ENCODE results near the gene GMDS.
A peak's percentile ranks its signal among the peaks of the same experiment; 100 is the strongest.

GMDS gene

DNA sequence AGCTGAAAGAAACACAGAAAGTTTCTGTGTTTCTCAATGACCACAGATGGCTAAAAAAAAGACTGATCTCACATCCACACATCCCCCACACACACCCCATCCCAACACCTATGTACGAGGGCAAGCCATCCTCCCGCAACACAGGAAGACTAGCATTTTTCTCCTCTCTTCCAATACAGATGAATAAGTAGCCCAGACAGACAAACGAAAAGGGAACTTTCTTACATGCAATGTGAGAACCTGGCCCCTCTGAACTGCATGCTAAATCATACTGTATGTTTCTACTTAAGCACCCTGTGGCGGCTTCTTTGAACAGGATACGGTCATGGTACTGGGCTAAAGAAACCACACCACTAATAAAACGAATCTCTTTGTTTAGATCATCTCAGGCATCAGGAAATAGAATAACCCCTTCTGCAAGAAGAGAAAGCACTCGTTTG lies 116.2 kb downstream of the GMDS start:
- no peak for DNase-seq

DNA sequence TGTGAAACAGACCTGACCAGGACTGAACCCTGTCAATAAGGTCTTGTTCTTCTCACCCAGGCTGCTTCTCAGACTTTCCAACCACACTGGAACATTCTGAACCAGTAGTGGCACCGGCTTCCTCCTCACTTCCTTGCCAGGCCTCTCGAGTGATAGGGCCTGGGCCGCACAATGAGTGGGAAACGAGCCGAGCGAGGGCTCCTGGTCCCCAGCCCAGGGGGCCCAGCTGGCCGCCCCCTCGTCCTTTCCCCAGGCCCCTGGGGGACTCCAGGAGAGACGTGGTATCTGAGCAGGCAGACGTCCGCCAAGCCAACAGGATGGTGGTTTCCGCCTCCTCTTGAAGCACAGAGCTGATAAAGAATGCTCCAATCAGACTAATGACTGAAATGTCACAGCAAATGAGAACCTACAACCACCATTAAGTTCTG lies 117.9 kb downstream of the GMDS start:
- DNase-seq = no peak

DNA sequence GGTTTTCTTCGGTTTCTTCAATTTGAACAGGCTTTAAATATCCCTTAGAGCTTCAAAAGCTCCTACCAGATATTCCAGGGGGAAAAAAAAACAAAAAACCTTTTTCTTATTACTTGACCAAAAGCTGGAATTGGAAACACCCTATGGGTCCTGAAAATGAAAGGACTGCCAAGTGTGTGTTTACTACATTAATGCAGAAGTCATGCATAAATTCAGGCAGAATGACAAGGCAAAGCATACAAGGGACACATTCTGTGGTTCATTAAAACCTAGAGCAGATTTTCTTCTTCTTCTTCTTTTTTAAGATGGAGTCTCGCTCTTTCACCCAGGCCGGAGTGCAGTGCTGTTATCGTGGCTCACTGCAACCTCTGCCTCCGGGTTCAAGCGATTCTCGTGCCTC lies 119.1 kb downstream of the GMDS start:
- DNase-seq = no peak

DNA sequence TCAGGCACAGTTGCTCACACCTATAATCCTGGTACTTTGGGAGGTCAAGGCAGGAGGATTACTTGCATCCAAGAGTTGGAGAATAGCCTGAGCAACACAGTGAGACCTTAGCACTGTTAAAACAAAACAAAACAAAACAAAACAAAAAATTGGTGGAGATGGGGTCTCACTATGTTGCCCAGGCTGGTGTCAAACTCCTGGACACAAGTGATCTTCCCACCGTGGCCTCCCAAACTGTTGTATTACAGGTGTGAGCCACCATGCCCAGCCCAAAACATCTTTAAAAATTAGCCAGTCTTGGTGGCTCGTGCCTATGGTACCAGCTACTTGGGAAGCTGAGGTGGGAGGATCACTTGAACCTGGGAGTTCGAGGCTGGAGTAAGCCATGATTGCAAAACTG lies 120.2 kb downstream of the GMDS start:
- no peak for DNase-seq

DNA sequence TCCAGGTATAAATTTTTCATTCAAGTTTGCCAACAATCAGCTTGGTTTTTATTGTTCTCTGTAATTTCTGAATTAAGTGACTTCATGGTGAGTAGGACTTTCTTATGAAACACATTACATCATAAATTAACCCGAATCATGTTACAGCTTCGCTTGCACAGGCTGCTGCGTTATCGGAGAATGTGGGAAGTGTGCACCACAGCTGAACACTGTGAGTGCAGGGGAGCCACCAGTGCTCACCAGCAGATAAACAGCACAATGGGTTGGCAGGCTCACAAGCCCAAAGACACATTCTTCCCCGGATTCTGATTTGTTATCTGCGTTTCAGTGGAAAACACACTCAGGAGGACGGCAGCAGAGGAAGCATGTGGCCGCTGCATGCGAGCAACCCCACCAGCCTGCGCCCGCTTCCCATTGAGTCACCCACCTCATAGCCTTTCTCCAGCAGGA lies 121.1 kb downstream of the GMDS start:
- no peak for DNase-seq

DNA sequence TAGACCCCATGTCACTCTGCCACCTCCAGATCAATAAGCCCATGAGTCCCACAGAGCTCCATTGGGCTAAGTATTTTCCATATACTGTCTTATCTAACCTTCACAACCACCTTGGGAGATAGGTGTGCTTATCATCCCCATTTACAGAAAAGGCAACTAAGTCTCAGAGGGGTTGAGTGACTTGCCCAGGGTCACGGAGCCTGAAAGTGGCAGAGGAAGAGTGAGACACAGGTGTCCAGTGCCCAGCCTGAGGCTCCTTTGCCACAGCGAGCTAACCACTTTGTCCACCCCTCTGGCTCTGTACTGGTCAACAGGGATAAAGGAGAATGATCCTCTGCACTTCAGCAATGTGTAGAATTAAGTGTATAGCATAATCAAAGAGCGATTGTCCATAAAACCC lies 124.5 kb downstream of the GMDS start:
- no peak for DNase-seq

DNA sequence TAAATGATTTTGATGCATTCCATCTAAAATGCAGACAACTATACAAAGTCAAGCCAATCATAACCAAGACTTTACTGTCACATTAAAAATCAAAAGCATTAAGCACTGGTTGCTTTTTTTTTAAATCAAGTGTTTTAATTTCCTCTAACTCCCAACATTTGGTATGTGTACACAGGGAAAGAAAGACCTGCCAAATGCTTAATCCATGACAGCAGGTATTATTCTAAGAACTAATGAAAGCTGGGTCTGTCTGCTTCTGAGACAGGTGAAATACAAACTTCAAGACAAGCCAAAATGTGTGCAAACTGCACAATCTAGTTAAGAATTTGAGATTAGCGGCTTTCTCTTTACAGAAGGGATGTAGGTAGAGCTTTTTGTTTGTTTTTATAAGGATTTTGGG lies 126.1 kb downstream of the GMDS start:
- no peak for DNase-seq

DNA sequence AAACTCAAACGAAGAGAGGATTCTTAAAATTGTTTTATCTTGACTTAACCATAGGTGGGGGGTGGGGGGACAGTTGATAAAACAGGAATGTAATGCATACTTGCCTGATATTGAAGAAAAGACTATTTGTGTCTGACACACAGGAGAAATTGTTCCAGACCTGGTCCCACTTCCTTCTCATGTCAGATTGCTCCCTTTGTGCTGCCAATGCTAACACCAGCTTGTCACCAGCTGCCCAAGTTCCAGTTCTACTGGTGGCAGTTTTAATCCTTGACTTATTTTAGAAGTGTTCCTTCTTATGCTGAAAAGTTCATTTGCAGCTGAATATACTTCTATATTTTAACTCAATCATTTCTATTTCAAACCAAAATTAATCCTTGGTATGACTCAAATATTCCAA lies 127.3 kb downstream of the GMDS start:
- DNase-seq = no peak

DNA sequence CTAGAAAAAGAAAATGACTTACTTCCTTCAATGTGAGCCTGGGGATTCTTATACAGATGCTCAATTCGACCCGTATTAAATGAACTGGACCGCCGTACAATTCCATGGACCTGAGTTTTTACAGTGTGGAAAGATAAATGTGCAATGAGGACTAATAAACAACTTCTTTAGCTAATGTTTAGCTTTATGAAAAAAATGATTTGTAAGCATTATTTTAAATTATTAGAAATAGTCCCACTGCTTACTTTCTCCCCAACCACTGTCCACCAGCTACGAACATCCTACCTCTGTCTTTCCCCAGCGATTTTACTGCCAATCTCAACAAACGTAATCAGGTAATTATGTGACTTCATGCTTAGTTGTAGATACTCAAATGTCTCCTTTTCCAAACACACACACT lies 128.0 kb downstream of the GMDS start:
- DNase-seq = no peak

DNA sequence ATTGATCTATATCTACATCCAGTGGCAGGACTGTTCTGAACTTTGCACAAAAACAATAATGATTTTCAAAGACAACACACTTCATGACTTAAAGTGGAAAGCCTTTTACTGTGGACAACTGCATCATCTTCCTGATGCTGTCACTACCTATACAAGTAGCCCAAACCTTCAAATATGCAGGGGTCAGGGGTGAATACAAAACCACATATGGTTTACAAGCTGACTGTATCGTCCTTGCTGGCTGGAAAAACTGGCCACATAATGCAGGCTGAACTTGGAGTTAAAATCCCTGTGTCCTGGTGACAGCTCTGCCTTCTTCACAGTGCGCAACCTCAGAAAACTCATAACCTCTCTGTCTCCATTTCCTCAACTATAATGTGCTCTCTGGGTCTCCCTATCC lies 128.9 kb downstream of the GMDS start:
- no peak for DNase-seq

DNA sequence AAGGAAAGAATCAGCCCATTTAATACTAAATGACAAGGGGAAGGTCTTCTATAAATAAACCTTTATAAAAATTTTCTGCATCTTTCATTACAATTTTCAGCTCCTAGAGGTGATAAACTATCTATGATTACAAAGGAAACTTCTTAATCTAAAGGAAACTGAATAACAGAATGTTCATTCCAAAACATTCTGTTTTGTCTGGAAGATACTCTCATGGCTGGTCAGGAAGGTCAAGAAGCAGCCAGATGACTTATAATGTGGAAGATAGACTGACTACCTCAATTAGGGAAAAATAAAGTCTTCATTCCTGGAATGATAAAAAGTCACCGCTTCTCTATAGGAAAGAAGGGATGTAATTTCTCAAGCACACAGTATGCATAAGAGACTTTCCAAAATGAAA lies 131.3 kb downstream of the GMDS start:
- no peak for DNase-seq

DNA sequence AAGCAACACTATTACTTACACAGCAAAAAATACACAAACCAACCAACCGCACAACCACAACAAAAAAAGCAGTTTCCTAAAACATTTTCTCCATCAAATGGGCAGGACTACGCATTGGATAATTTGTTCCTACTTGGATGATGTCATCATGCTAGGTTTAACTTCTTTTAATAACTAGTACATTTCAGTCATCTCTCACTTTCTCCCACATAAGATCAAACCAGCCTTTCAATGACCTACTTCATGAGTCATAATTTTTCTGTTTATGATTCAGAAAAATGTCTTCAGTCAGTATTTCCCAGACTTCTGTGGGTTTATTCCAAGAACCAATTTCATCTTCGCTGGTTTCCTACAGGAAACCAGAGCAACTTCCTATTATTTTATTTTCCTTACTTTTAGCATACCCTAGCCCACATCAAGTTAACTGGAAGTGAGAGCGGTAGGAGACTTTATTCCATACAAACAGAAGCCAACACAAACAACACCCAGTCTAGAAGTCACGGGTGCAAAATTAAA lies 134.2 kb downstream of the GMDS start:
- peak; percentile 15 for DNase-seq

DNA sequence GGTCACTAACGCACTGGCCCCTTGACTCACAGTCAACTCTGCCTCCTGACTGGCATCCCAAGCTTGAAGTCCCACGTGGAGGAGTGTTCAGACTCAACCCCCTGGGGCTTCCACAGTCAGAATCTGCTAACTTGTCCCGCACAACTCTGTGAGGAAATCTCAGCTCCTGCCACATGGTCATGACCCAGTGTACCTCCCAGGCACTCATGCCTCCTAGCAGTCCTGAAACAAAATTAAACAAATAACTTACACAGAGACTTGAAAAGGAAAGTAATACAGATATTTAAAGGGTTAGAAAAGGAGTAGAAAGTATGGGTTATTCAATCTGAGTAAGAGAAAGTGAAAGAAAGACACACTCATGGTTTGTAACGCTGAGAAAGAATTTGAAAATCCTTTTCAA lies 134.9 kb downstream of the GMDS start:
- DNase-seq = no peak

DNA sequence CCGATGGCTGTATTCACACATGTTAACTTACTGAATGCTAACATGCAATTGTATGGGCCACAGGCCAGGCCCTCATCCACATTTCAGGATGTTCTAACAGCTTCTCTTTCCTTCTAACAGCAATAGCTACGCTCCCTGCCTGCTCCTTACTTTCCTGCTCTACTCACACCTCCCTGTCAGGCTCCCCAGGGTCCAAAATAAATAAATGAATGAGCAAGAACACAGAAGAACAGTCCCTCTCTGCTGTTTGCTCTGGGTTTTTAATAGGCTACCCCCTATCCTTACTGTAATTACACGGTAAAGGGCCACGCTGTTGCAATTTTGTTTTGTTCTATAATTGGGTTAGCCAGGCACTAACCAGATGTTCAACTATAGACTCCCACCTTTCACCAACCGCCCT lies 135.6 kb downstream of the GMDS start:
- DNase-seq = no peak

DNA sequence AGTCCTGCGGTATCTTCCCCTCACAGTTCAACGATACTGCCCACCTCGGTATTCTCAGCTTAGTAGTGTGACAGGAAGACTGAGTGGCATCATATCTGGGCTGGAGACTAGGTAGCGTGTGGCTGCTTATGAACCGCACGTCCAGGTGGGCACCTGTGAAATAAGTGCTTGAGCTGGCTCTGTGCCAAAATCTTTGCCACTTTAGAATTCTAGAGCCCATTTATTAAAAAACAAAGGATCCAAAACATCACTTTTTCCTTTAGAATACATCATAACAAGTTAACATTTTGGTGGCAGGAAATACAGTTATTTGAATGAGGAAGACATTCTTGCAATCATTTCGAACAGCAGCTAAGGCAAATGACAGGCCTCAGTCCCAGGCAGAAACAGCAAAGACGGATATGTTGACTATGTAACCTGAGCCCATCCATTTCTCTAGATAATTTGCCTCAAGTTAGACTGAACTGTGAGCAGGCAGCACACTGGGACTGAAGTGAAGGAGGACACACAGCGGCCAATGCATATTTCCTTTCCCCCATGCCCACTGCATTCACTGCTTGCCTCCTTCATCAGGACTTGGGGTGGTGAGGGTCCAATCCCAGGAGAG lies 136.6 kb downstream of the GMDS start:
- no peak for DNase-seq

DNA sequence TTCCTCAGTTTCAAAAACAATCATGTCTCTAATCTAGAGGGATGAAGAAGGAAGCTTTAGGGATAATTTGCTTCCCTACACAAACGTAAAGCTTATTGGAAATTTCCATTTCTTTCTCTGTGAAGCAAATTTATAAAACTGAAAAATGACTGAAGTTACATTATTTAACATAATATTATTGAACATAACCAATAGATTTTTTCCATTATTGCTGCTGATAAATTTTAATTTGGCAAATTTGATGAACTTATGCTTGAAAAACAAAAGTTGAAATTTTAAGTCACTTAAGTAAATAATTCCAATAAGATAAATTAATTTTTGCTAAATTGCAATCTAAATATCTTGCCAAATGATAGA lies 140.9 kb downstream of the GMDS start:
- DNase-seq = no peak

DNA sequence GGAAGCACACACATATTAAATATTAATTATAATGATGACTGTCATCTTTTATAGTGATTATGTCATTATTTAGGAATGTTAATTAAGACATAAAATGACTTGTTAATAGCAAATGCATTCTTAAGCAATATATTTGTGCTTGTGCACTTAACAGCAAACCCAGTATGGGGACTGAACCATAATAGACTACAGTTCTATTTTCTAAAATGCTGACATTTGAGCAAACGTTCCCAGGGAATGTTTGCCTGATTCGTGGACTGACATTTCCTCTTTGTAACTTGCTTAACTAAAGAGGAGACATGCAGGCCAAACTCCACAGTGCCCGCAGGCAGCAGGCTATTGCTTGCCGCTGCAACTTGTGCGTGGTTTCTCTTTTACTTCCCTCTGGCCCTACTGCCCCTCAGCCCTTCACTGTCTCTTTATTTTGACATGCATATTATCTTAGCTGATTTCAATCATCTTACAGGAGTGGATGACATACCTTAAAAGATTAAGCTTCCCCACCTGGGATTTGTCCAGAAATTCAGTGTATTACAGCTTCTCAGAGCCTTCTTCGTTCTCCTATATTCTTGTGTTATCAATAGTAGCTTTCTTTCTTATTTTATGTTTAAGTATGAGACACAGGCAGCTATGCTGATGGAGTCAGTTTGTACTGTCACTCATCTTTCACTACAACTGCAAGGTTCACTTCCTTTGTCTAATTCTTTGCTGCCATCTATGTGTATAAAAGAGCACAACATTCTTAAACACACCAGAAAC lies 141.5 kb downstream of the GMDS start:
- peak; percentile 56 for DNase-seq

DNA sequence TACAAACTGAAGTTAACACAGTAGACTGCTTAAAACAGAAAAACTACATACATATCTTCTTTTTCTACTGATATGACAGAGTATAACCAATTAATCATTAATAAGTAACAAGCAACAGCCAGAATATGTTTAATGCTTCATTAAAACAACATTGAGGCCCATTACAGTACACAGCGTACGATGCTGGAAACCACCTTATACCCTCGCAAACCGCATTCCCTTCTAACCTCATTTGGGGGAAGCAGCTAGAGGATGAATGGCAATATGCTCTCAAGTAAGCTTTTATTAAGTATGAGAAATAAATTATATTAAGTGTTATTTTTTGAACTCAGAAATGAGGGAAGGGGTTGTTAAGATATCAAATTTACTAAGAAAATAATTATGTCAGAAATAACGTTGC lies 142.4 kb downstream of the GMDS start:
- no peak for DNase-seq

DNA sequence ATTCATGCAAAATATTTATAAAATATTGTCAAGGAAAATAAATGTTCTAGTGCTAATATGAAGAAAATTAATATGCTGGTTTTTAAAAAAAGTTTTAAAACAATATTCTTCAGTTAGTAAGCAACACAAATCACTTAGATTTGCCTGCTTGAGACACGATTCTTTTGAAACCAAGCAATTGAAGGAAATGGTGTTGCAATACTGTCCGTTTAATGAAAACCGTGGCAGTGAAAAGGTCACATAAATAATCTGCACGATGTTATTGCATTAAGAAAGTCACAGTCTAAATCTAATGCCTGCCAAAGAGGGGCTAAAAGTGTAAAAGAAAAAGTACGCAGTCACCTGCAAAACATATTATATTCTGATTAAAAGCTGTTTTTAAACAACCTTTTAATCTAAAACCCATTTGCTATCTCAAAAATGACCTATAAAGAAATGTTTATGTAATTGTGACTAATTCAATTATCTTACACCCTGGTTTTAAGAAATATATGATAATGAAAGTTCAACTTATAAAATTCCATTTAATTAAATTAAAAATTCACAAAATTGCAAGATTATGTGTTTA lies 143.0 kb downstream of the GMDS start:
- peak; percentile 43 for DNase-seq

DNA sequence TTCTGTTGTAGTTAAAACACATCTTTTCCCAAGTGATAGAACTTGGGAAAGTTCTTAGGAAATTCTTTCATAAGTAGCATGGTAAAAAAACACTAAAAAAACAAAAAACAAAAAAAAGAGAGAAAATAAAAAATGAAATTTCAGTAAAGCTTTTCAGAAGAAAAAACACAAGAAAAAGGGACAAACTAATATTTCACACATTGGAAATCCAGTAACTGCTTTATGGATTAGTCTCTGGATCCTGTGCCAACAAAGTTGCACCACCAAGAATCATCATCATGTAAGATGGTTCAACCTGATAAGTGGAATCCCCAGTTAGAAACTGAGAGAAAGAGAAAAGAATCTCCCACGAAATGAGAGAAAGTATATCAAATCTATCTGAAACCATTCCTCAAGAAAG lies 144.2 kb downstream of the GMDS start:
- DNase-seq = no peak

DNA sequence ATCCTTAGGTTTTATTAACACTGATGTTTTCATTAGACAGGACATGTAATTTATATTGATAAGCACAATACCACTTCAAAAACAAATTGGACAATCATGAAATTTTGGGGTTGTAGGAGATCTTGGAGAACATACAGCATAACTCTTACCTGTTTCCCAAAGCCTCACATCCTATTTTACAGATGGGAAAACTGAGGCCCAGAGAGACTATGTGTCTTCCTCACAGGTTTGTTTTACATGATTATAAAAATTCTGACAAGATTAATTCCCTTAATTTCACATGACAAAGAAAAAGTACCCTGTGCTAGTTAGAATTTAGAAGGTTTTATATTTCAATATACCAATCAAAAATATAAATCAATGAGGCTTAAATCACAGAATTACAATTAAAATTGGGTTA lies 145.5 kb downstream of the GMDS start:
- DNase-seq = no peak

DNA sequence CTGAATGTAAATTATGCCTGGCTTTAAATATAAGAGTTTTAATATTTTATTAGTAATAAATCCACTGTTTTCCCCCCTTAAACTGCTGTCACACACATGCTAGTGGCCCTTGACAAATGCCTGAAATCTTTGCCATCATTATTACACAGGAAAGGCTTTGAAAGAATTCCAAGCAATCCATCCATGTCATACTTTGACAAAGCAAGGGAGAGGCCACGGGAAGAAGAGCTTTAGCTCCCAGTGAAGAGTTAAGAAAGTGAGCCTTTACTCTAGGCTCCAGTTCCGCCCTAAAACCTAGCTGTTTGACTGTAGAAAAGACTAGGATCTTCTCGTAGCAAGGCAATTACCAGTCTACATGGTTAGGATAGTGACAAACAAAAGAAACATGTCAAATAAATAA lies 147.9 kb downstream of the GMDS start:
- DNase-seq = no peak

DNA sequence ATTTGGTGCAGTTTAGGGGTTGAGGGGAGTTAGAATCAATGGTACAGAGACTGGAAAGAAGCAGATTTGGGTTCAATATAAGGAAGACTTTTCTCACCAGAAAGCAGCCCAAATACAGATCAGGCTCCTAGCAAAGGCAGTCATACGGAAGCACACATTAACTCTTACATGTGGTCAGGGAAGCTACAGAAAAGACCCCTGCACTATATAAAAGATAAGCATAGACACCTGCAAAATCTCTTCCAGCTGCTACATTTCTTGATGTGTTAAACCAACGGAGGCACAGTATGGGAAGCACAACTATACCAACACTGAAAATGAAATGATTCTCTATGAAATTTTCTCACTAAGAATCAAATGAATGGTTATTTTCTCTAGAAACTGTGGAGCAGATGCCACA lies 150.8 kb downstream of the GMDS start:
- no peak for DNase-seq

DNA sequence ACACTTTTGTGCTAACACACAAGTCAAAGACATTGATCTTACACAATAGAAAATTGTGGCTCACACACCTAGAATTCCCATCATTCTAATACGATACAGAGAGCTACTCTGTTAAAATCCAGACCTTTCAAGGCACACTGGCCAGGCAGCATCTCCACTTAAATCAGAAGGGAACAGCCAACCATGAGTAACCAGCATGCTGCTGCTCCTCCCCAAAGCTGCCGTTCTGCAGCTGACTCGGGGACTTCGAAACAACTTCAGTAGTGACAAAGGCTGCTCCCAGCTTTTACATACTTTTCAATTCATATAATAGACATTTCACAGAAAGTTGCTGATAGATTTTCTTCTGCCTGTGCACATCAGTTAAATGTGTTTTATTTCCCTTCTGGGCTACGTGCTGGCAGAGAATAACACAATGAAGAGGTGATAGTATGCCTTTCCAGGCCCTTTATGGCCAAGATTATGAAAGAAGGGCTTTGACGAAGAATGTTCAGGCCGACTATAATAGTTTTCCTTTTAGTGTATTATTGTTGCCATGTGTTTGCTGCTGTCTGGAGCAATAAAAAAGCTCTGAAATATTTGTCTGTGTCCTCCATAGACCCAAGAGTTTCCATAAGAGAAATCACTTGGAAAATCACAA lies 159.0 kb downstream of the GMDS start:
- DNase-seq = no peak
